PFSK-1 (cell line): ENCODE measurements around the gene STARD8.

Experiments
- POLR2AphosphoS5 ChIP-seq: IDR thresholded peaks from 2 replicates; pipeline ENCODE4 v1.6.1; 2012; ENCODE audit warnings: low read depth, mild to moderate bottlenecking, control low read depth, low read length, moderate library complexity
- SIN3A ChIP-seq: IDR thresholded peaks from 2 replicates; pipeline ENCODE4 v1.6.1; 2012; ENCODE audit warnings: mild to moderate bottlenecking, low read length, moderate library complexity, borderline replicate concordance; ENCODE audit not compliant: insufficient read depth
- TAF1 ChIP-seq: IDR thresholded peaks from 2 replicates; pipeline ENCODE4 v1.6.1; 2012; ENCODE audit warnings: low read length, control low read depth, borderline replicate concordance; ENCODE audit not compliant: insufficient read depth
- TF ChIP-seq, protein P1 (sequence below), 2 experiments: IDR thresholded peaks; 2 replicates each; pipeline versions ENCODE4 v1.6.1 to v1.8.0; 2011 to 2012; ENCODE audit warnings: low read depth in 2 of 2, low read length in 2 of 2, control low read depth in 1 of 2, inconsistent platforms in 1 of 2, mild to moderate bottlenecking in 1 of 2, moderate library complexity in 1 of 2; ENCODE audit not compliant: insufficient read depth in 1 of 2

DNA sequence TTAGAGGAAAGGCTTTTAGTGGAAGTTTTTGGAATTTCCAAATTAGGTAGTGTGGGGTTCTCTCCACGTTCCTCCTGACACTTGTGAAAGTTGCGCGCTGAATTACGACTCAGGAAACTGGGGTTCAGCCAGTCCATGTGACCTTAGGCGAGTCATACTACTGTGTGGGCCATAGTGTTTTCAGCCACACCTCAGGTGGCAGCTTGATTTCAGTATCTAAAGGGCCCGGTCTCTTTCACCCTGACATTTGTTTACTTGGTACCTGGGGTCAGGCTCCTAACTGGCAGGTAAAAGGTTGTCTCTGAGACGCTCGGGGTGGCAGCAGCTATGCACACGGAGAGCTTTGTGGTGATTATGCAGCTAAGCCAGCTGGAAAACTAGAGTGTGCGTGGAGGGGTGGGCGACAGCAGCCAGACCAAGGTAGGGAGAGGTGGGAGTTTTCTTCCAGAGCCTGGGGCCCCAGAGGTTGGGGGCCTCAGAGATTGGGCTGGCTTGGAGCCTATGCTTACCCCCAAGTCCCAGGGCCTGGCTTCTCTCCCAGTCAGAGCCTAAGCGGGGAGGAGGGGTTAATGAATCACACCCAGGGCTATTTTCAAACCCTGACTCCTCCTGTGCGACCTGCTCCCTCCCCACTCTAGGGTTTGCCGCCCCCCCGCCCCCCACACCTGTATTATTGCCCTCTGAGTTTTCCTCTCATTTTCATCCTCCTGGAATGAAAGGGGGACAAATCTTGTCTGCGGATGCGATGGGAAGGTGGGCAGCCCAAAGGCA lies 47.2 kb downstream of the STARD8 start:
- TF ChIP-seq POLR2AphosphoS5, result no peak
- TF ChIP-seq SIN3A, result no peak
- TF ChIP-seq, protein P1, sequence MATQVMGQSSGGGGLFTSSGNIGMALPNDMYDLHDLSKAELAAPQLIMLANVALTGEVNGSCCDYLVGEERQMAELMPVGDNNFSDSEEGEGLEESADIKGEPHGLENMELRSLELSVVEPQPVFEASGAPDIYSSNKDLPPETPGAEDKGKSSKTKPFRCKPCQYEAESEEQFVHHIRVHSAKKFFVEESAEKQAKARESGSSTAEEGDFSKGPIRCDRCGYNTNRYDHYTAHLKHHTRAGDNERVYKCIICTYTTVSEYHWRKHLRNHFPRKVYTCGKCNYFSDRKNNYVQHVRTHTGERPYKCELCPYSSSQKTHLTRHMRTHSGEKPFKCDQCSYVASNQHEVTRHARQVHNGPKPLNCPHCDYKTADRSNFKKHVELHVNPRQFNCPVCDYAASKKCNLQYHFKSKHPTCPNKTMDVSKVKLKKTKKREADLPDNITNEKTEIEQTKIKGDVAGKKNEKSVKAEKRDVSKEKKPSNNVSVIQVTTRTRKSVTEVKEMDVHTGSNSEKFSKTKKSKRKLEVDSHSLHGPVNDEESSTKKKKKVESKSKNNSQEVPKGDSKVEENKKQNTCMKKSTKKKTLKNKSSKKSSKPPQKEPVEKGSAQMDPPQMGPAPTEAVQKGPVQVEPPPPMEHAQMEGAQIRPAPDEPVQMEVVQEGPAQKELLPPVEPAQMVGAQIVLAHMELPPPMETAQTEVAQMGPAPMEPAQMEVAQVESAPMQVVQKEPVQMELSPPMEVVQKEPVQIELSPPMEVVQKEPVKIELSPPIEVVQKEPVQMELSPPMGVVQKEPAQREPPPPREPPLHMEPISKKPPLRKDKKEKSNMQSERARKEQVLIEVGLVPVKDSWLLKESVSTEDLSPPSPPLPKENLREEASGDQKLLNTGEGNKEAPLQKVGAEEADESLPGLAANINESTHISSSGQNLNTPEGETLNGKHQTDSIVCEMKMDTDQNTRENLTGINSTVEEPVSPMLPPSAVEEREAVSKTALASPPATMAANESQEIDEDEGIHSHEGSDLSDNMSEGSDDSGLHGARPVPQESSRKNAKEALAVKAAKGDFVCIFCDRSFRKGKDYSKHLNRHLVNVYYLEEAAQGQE (IDR thresholded peaks at IDR 0.05; ENCODE audit: insufficient read depth in 1 of 2, low read depth in 2 of 2, low read length in 2 of 2), result no peak
- TF ChIP-seq TAF1, result no peak
